Panc1 (cell line): ENCODE results near the gene MAP4K4.

Experiments
- CTCF ChIP-seq: fragments of 450-650 bp; IDR thresholded peaks from 2 replicates; pipeline ENCODE4 v1.5.1; 2017; ENCODE audit warnings: mild to moderate bottlenecking
- POLR2AphosphoS5 ChIP-seq: IDR thresholded peaks from 2 replicates; pipeline ENCODE4 v1.6.1; 2012; ENCODE audit warnings: mild to moderate bottlenecking, low read depth, low read length, moderate library complexity
- REST ChIP-seq, 2 experiments: IDR thresholded peaks; 2 replicates each; pipeline ENCODE4 v1.6.1; 2011 to 2012; ENCODE audit warnings: low read depth in 2 of 2, control low read depth in 1 of 2, low read length in 1 of 2, mild to moderate bottlenecking in 1 of 2, moderate library complexity in 1 of 2; ENCODE audit not compliant: insufficient read depth in 1 of 2
- TCF7L2 ChIP-seq: IDR thresholded peaks from 2 replicates; pipeline ENCODE4 v1.6.1; 2011; ENCODE audit warnings: mild to moderate bottlenecking, low read depth, low read length, inconsistent platforms

- no peak for TF ChIP-seq CTCF
- no peak for TF ChIP-seq POLR2AphosphoS5
- TF ChIP-seq TCF7L2: no peak
- no peak for TF ChIP-seq REST (IDR thresholded peaks at IDR 0.05; ENCODE audit: insufficient read depth in 1 of 2, low read depth in 2 of 2, low read length in 1 of 2)
Measured at GRCh38 chr2:101690547-101691152, 6.9 kb upstream of the MAP4K4 start.
